A673 (cell line): ENCODE results near the gene LHFPL2.

Experiments used
- CTCF ChIP-seq: fragments of 300-800, 200-600 bp; sonication (generic); conservative IDR thresholded peaks from 2 replicates; pipeline ENCODE4 v1.5.1; 2017; ENCODE audit warnings: low read depth, mild to moderate bottlenecking, antibody characterized with exemption, low read length, moderate library complexity, mixed read lengths
- EZH2 ChIP-seq: fragments of 200-600 bp; sonication (generic); IDR thresholded peaks from 2 replicates; pipeline ENCODE4 v1.6.1; 2017; ENCODE audit warnings: borderline replicate concordance, low read depth, mild to moderate bottlenecking, mixed read lengths, antibody characterized with exemption, low read length; ENCODE audit not compliant: poor library complexity, severe bottlenecking

GRCh38 chr5:78591138-78591612 lies 57.4 kb downstream of the LHFPL2 start:
- TF ChIP-seq CTCF (no peak), EZH2 (no peak)
